Osteoblast (primary cell): ENCODE results near the gene MEIOSIN. TPM values are rescaled to one million over a fixed set of nuclear protein-coding genes. Genes with fewer than 3 reads are reported as not detected.

Experiments
- DNase-seq: peaks from one replicate; pipeline ENCODE4 v3.0.0; 2011; ENCODE audit warnings: low spot score, mixed read lengths; ENCODE audit not compliant: insufficient read length; ENCODE audit errors: missing footprints
- H2AFZ ChIP-seq: 2 replicates; pipeline ENCODE4 v1.6.0; 2011; ENCODE audit warnings: mild to moderate bottlenecking, low read length
- H3K27ac ChIP-seq: 2 replicates; pipeline ENCODE4 v1.5.1; 2011; ENCODE audit warnings: mild to moderate bottlenecking, low read depth, low read length, moderate library complexity
- H3K27me3 ChIP-seq: 2 replicates; pipeline ENCODE4 v1.6.0; 2012; ENCODE audit warnings: mild to moderate bottlenecking, control low read depth, inconsistent platforms, low read length, moderate library complexity; ENCODE audit not compliant: insufficient read depth
- H3K36me3 ChIP-seq: 2 replicates; pipeline ENCODE4 v1.5.1; 2011; ENCODE audit warnings: mild to moderate bottlenecking, low read length, control low read depth, moderate library complexity; ENCODE audit not compliant: insufficient read depth
- H3K4me1 ChIP-seq: 2 replicates; pipeline ENCODE4 v1.5.1; 2011; ENCODE audit warnings: mild to moderate bottlenecking, low read length, control low read depth, moderate library complexity; ENCODE audit not compliant: insufficient read depth
- H3K4me2 ChIP-seq: 2 replicates; pipeline ENCODE4 v1.6.0; 2011; ENCODE audit warnings: mild to moderate bottlenecking, low read length; ENCODE audit not compliant: insufficient read depth
- H3K4me3 ChIP-seq: fragments of 200-600 bp; sonication (generic); 3 replicates; pipeline ENCODE4 v1.5.1; 2012; ENCODE audit warnings: mild to moderate bottlenecking, low read length, inconsistent platforms; ENCODE audit not compliant: insufficient read depth
- H3K79me2 ChIP-seq: 2 replicates; pipeline ENCODE4 v1.6.0; 2012; ENCODE audit warnings: mild to moderate bottlenecking, low read length, control low read depth, inconsistent platforms; ENCODE audit not compliant: insufficient read depth
- H3K9me3 ChIP-seq: 2 replicates; pipeline ENCODE4 v1.5.1; 2011; ENCODE audit warnings: low read depth, low read length, control low read depth
- H4K20me1 ChIP-seq: 2 replicates; pipeline ENCODE4 v1.6.0; 2012; ENCODE audit warnings: mild to moderate bottlenecking, low read length, control low read depth; ENCODE audit not compliant: insufficient read depth
- CTCF ChIP-seq: IDR thresholded peaks from 2 replicates; pipeline ENCODE4 v1.5.1; 2011; ENCODE audit warnings: mild to moderate bottlenecking, low read depth, low read length, moderate library complexity; ENCODE audit errors: extremely low read depth
- total RNA-seq: library from RNA; depleted of rRNA; stranded (reverse); fragments of >200 nt; gene quantifications from 2 replicates; pipeline ENCODE4 v1.2.3, GENCODE V29; 2012

MEIOSIN gene
- total RNA-seq, 1 donor = not detected

GRCh38 chr19:45705710-45706415, 27.4 kb upstream of the MEIOSIN start:
- H4K20me1 ChIP-seq = no peaks in the 10 kb centered on the region
- no peak overlapping the region for H3K27ac ChIP-seq
- peaks cover 17% of the 10 kb centered on the region for H3K36me3 ChIP-seq
- H2AFZ ChIP-seq = no peak overlapping the region
- no peak overlapping the region for H3K4me3 ChIP-seq
- DNase-seq = no peak
- H3K4me1 ChIP-seq = peaks cover 4% of the 10 kb centered on the region
- no peaks in the 10 kb centered on the region for H3K27me3 ChIP-seq
- no peak overlapping the region for H3K4me2 ChIP-seq
- TF ChIP-seq CTCF = no peak
- H3K79me2 ChIP-seq = peaks cover 5% of the 10 kb centered on the region
- H3K9me3 ChIP-seq = no peaks in the 10 kb centered on the region

- Histone ChIP-seq H3K4me2 (no peak overlapping the region), H3K4me3 (no peak overlapping the region), H3K79me2 (peaks cover 47% of the 10 kb centered on the region), H3K9me3 (no peaks in the 10 kb centered on the region), H3K27ac (no peak overlapping the region), H3K36me3 (no peaks in the 10 kb centered on the region), H4K20me1 (peaks cover 3% of the 10 kb centered on the region), H3K27me3 (no peaks in the 10 kb centered on the region), H3K4me1 (peaks cover 8% of the 10 kb centered on the region), H2AFZ (no peak overlapping the region)
- TF ChIP-seq CTCF = no peak
- DNase-seq = peak; percentile 52
These were observed 22.7 kb upstream of the MEIOSIN start for GRCh38 chr19:45710356-45711130.

GRCh38 chr19:45711851-45712698, 21.2 kb upstream of the MEIOSIN start:
- peaks cover 15% of the 10 kb centered on the region for H3K4me1 ChIP-seq
- no peak overlapping the region for H3K4me3 ChIP-seq
- H4K20me1 ChIP-seq = peaks cover 3% of the 10 kb centered on the region
- DNase-seq = no peak
- no peak for TF ChIP-seq CTCF
- H3K9me3 ChIP-seq = no peaks in the 10 kb centered on the region
- no peak overlapping the region for H3K27ac ChIP-seq
- peaks cover 61% of the 10 kb centered on the region for H3K79me2 ChIP-seq
- H3K27me3 ChIP-seq = no peaks in the 10 kb centered on the region
- H2AFZ ChIP-seq = no peak overlapping the region
- no peaks in the 10 kb centered on the region for H3K36me3 ChIP-seq
- no peak overlapping the region for H3K4me2 ChIP-seq
